Activated CD4-positive, alpha-beta T cell treated with anti-CD3 and anti-CD28 coated beads for 48 hours (primary cell): ENCODE data around the gene ANKFN1.
A peak's percentile ranks its signal among the peaks of the same experiment; 100 is the strongest.

Experiments used
- DNase-seq: peaks from one replicate; pipeline ENCODE4 v3.0.0-alpha.2; 2020

Gene ANKFN1

DNA sequence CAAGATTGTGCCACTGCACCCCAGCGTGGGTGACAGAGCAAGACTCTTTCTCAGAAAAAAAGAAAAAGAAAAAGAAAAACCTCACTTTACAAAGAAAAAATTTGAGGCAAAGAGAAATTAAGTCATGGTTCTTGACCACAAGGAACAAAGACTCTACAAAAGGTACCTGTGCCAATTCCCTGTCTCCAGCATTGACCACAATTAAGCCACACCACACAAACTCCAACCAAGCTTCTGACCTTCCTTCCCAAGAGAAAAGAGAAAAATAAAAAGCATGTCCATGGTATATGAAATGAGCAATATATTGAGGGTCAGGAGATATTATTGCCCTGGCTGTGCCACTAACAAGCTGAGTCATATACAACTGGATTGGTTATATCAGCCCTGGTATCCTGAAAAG is 293.9 kb downstream of the ANKFN1 start:
- no peak for DNase-seq

- DNase-seq, result no peak
Measured at GRCh38 chr17:56448371-56448770, 295.1 kb downstream of the ANKFN1 start.

DNA sequence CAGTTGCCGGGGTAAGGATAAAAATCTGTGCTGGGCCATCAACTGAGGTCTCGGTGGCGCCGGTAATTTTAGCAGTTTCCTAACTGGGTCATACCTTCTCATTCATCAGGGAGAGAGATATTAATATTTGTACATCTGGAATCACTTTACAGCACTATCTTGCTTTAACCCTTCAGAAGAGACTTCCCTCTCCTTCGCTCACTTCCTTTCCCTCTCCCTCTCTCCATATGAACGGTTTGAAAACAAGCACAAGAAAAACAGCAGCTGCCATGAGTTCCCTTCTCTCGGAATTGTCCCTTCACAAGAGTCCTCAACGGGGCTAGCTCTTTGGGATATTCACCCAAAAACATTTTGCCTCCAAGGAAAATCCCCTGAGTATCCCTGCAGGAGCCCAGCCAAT is 295.9 kb downstream of the ANKFN1 start:
- DNase-seq, result no peak

GRCh38 chr17:56451629-56452028 is 298.4 kb downstream of the ANKFN1 start:
- no peak for DNase-seq

DNA sequence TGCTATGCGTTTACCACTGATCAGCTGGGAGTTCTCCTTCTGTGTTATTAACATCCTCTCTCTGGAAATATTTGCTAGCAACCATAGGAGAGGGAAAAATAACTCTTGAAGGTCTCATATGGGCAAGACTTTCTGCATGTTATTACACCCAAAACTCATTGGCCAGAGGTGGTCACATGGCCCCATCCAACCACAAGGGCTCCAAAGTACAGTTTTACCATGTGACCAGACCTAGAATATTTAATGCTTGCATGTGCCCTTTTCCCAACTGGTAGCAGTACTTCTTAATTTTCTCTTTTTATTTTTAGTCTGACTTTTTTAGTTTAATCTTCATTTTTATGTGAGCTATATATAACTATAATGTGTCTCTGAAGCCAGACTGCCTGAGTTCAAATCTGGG is 299.2 kb downstream of the ANKFN1 start:
- DNase-seq, result no peak

DNA sequence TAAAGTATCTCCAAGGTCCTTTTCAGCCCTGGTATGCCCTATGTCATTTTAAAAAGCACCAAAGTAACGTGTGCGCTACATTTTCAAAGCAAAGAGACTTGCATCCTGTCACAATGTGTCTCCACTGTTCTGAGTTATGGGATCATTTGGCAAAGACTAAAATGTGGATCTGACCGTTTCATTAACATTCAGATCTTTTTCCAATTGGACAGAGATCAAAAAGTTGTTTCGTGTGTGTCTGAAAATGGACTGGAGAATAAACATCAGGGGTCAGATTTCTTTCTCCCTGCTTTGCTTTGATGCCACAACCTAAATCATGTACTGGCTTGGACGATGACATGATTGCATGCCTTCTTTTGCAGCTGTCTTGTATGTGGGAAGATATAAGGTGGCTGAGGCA is 304.2 kb downstream of the ANKFN1 start:
- no peak for DNase-seq

DNA sequence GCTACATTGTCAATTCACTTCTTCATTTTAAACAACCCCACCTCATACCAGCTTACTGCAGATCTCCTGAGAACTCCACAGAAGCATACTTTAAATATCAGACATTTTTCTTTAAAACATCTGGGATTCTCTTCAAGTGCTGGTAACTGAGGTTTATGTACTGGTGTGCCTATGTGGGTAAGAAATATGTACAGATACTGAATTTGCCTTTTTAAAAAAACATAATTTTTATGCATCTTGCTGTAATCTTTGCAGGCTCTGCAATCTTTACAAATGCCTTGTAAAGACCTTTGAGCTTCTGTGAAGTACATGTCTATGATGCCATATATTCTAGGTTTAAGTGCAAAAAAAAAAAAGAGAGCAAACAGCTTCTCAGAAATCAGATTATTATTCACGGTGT is 312.6 kb downstream of the ANKFN1 start:
- DNase-seq, result no peak

DNA sequence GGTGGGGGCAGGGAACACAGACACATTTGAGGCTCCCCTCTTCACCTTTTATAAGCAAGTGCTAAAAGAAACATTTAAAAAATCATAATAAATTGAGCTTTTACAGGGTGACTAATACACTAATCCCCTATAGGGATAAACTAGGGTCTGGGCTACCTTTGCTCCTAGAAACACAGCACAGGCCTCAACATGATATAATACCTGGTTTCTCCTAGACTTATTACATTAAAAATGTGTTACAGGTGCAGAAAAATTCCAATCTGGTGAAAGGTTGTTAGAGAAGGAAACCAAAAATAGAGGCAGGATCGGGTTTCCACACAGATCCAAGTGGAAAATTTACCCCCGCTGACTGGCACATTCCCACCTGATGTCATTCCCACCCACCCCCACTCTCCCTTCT is 315.6 kb downstream of the ANKFN1 start:
- no peak for DNase-seq

DNA sequence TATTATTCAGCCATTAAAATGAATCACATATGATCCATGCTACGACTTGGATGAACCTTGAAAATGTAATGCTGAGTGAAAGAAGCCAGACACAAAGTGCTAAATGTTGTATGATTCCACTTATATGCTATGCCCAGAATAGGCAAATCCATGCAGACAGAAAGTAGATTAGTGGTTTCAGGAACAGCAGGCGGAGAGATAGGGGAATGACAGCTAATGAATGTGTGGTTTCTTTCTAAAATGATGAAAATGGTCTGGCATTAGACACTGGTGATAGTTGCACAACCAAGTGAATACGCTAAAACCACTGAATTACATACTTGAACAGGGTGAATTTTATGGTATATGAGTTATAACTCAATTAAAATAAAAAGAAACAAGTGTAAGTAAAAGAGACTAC is 318.4 kb downstream of the ANKFN1 start:
- no peak for DNase-seq

GRCh38 chr17:56475116-56475515 is 321.8 kb downstream of the ANKFN1 start:
- DNase-seq, result no peak

GRCh38 chr17:56478836-56479447 is 325.7 kb downstream of the ANKFN1 start:
- peak; percentile 14 for DNase-seq

GRCh38 chr17:56480501-56480900 is 327.2 kb downstream of the ANKFN1 start:
- no peak for DNase-seq

- DNase-seq, result no peak
Measured at GRCh38 chr17:56481659-56482058, 328.4 kb downstream of the ANKFN1 start.

DNA sequence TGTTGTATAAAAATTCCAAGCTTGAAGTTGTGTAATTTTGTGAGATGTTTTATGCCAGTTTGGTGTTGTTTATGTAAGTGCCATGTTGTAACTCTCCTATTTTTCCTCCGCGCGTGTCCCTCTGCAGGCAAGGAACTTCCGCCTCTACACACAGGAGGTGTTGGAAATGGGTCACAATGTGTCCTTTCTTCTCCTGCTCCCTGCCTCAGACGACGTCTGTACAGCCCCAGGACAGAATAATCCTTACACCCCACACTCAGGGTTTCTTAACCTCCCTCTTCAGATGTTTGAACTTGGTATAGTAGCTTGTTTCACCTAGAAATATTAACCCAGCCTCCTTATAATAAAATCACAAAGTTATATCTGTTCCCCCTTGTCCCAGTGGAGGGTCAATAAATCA is 329.0 kb downstream of the ANKFN1 start:
- no peak for DNase-seq

GRCh38 chr17:56486732-56487131 is 333.5 kb downstream of the ANKFN1 start:
- no peak for DNase-seq

DNA sequence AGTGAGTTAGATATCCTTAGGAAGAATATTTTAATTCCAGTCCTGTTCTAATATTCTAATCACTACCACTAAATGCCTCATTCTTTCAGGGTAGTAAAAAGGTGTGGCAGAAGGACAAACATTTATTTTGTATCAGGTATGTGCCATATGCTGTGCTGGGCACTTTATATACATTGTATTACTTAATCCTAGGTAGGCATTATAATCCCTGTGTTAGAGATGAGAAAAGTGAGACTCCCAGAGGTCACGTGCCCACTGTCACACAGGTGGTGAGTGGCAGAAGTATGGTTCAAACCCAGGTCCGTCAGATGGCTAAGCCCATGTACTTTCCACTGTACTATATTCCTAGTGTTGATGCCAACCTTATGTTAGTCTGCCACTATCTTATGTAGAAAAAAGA is 335.5 kb downstream of the ANKFN1 start:
- DNase-seq, result no peak

DNA sequence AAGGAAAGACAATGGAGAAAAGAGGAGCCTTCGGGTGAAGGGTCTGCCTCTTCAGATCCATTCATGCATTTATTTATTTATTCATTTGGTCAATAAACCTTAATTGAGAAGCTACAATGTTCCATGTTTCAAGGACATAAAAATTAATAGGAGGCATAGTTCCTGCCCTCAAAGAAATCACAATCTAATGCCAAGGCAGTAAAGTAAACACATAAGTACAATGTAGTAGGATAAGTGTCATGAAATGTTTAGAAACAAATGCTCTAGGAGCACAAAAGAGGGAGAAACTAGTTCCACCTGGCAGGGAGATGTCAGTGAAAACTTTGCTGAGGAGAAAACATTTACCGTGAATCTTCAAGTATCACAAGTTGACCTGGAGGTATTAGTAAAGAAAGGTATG is 336.7 kb downstream of the ANKFN1 start:
- no peak for DNase-seq

DNA sequence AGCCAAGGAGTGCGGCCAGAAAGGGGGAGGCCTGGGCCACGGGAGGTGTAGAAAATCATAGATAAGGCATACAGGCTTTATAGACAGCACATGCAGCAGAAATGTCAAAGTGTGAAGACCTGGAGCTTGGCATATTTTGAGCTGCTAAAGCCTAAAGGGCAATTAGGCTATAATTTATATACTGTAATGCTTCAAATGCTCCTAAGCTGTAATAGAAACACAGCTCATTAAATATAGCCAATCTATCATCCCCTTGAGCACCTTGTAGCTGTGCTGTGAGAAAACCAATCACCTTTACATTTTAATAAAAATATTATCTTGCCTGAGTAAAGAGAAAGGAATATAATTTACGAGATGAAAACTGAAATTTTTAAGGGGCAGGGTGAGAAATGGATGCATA is 342.3 kb downstream of the ANKFN1 start:
- DNase-seq, result no peak

- no peak for DNase-seq
Measured at GRCh38 chr17:56497132-56497531, 343.9 kb downstream of the ANKFN1 start.

GRCh38 chr17:56499799-56500388 is 346.6 kb downstream of the ANKFN1 start:
- DNase-seq, result peak; percentile 40

DNA sequence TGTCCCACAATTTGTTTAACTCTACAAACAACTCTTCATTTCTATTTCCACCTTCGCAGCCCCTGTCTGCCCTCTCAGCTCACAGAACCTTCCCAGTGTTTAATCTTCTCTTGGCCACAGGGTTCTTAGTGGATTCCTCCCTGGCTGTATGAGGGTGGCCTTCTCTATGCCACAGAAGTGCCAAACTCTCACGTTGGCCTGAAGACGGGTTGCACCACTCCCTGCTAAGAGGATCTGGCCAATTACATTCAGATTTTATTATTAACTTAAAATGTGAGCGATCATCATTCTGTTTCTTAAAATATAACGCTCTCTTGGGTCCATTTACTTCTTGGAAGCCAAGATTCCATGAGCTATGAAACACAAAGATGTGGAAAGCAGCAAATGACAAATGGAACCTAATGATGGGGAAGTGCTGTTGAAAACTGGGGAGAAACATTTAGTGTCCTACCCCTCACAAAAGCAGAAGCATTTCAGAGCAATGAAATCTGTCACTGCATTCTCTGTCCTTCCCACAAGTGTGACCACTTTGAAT is 348.9 kb downstream of the ANKFN1 start:
- no peak for DNase-seq

GRCh38 chr17:56505154-56505756 is 352.0 kb downstream of the ANKFN1 start:
- DNase-seq, result no peak

- DNase-seq, result no peak
Measured at GRCh38 chr17:56506349-56506748, 353.1 kb downstream of the ANKFN1 start.

- no peak for DNase-seq
Measured at GRCh38 chr17:56510554-56511342, 357.5 kb downstream of the ANKFN1 start.
